HG03066 (cell line): ENCODE measurements around the gene BSDC1.

Experiments
- ATAC-seq: cut with Tn5 transposase; IDR thresholded peaks from one replicate; pipeline ENCODE4 v1.9.1; 2021; ENCODE audit warnings: low read depth; ENCODE audit not compliant: unreplicated experiment

The BSDC1 gene

DNA sequence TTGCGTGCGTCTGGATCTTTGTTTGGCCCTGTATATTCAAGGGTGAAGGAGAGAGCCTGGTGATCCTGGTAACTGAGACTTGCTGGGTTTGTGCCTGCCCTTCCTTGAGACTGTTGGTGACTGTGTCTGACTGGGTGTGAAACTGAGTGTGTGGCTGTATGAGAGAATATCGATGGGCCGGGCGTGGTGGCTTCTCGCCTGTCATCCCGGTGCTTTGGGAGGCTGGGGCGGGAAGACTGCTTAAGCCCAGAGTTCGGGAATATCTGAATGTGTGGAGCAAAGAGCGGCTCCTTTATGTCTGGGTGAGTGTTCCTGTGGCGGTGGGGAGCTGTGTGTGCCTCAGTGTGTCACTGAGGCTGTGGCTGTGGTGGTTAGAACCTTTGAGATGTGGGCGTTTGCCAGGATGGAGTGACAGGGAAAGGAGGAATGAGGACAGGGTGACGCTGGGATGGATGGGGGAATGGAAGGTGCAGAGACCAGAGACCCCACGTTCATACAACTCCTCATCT, 55.5 kb downstream of the BSDC1 start:
- ATAC-seq, result no peak

DNA sequence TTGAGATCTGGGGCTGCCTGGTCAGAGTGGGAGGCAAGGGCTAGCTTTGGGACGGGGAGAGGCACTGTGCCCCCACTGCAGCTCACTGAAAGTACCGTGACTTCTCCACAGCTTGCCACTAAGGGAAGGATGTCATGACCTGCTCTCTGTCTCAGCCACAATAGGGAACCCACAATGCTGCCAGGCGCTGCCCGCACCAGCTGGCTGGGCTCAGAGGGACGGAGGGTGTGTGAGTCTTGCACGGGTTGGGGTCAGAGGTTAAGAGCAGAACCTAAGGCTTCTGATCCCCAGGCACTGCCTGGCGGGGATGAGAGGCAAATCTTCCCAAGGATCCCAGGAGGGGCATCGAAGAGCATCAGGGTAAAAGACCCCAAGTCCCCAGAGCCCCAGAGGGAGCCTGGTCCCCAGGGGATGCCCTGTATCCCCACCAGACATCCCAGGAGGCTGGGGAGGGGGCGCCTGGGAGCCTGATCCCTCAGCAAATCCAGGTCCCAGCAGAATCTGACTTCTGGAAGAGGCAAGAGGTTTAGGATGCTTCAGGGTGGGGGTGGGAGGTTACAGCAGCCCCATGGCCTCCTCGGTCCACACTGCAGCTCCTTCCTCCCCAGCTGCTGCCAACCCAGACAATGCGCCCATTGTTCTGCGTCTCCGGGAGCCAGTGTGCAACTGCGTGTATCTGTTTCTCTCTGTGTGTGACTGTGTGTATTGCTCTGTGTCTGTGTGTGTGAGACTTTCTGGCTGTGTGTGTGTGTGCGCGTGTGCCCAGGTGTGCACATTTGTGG, 56.2 kb downstream of the BSDC1 start:
- ATAC-seq, result no peak

DNA sequence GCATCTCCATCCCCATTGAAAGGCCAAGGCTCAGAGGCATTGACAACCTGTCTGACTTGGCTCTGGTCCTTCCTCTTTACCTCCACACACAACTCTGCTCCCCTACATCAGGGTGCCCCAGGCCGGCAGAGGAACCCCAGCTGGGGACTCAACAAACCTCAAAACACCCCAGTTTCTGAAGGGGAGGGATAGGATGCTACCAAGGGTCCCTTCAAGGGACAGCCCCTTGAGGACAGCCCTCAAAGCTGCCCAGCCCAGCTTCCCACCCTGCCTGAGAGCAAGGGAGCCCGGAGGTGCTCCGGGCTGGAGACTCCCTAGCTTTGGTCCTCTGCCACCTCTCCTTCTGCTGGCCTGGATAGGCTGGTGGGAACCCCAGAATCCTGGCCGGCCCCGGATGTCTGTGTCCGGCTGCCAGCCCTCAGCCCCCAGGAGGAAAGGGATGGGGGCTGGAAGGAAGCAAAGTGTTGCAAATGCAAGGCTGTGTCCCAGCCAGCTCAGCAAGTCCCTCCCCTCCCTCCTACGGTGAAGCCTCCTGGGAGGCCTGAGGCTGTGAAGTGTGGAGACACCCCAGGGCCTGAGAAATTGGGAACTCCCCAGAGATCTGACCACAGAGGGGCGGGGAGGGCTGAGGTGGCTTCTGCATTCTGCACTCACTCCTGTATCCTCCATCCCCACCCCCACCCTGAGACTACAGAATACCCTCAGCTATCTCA, 57.1 kb downstream of the BSDC1 start:
- no peak for ATAC-seq

DNA sequence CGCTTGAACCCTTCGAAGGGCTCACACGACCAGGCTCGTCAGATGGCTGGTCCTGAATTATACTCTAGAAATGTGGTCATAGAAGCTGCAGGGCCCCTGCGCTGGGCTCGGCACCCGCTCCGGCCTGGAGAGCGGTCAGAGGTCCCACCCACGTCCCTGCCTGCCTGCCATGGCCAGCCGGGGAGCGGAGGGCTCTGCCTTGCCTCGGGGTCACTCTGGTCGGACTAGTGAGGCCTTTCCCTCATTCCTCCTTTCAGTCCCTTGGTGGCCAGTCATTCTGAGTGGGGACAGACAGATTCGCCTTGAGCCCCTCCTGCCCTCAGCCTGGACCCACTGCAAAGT, 57.7 kb downstream of the BSDC1 start:
- ATAC-seq, result no peak

DNA sequence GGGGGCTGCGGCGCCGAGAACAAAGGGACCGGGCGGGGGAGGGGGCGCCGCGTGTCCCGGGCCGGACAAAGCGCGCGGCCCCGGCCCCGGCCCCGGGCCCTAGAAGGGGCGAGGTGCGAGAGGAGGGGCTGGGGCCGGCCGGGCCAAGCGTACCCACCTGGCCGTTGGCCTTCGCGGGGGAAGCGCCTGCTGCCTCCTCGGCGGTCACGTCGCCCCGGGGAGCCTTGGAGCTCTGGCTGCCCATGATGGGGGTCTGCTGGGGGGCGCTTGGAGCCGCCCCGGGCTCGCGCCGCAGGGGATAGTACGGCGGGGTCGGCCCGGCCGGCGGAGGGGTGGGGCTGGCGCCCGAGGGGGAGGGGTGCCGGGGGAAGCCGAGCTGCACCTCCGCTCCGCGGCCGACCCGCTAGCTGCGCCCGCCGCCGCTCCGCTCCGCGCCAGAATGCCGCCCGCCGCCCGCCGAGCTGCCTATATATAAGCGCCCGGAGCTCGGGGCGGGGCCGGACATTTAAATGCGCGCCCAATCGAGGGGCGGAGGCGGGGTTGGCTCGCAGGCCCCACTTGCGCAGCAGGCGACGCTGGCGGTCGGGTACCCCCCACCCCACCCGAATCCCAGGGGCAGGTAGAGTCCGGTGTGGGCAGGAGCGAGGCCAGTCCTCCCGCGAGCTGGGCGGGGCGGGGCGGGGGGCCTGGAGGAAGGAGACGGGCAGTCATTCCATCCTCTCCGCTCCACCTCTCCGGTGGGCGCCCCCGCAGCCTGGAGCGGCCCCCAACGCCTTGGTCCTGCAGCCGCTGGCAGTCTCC, 58.3 kb downstream of the BSDC1 start, which contains the start of gene MARCKSL1:
MARCKSL1 (minus strand) TSS at position 444 of the 801 bp plus-strand sequence; CDS start at position 244, 200 bp downstream.
- no peak for ATAC-seq

DNA sequence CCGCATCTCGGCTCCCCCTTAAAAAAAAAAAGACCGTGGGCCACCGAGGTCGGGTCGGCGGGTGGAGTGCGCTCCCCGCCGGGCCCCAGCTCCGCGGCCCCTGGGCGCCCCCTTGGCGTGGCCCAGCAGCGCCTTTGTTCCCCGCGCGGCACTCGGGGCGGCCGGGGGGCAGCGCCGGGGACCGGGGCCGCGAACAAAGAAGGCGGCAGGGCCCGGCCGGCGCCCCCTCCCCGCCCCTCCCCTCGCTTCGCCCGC, 58.8 kb downstream of the BSDC1 start:
- no peak for ATAC-seq

DNA sequence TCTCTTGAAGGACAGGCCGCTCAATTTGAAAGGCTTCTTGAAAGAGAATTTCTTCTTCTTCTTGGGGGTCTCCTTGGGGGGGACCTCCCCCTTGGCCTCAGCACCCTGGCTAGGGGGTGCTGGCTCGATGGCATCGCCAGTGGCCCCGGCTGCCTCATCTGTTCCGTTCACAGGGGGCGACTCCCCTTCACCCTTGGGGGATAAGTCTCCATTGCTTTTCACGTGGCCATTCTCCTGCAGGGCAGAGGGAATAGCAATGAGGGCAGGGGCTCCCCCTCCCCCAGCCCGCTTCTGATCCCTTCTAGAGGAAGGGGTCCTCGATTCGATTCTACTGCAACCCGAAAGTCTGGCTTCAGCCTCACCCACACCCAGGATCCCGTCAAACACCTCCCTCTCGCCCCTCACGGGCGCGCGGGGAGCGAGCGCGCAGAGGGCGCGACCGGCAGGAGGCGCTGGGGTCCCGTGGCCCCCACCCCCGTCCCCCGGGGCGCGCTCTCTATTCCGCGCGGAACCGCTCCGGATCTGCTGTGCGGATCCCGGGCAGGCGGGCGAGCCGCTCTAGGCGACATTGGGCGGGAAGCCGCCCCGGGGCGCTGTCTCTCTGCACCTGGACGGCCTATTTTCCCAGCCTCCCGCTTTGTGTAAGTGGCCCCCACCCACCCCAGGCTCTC, 59.2 kb downstream of the BSDC1 start:
- no peak for ATAC-seq

DNA sequence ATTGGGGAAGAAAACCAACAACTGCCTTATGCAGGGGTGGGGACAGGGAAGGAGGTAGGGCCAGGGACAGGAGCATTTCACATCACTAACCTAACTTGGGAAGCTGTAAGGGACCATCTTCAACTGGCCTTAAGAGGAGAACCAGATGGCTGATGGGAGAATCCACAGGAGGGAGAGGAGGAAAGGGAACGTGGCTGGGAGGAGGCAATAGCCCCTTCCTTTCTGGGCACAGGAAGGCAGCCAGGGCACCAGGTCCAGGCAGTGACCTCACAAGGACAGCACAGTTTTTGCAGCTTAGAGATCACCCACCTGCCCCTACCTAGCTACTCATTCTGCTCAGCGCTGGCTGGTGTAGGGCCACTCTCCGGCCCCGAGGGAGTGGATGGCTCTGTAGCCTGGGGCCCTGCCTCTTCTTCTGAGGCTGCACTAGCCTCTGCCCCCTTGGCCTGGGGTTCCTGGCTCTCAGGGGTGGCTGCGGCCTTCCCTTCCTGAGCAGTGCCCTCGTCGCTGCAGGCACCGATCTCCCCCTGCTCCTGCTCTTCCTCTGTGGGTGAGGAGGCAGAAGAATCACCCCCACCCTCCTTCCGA, 59.9 kb downstream of the BSDC1 start:
- no peak for ATAC-seq

DNA sequence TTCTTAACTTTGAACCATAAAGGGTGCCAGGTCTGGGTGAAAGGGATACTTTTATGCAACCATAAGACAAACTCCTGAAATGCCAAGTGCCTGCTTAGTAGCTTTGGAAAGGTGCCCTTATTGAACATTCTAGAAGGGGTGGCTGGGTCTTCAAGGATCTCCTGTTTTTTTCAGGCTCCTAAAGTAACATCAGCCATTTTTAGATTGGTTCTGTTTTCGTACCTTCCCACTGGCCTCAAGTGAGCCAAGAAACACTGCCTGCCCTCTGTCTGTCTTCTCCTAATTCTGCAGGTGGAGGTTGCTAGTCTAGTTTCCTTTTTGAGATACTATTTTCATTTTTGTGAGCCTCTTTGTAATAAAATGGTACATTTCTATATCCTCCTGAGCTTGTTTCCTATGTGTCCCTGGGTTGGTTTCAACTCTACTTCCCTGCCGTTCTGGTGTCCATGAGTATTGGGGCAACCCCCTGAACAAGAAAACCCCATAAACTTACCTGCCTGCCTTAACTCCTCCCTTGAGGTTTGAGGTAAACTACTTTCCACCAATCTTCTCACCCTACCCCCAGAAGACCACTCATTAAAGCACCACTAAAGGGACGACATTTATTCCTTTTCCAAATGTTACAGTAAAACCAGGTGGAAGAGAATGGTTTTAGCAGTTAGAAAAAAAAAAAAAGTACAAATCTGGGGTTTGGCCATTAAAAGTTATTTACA, 60.8 kb downstream of the BSDC1 start:
- ATAC-seq, result no peak

DNA sequence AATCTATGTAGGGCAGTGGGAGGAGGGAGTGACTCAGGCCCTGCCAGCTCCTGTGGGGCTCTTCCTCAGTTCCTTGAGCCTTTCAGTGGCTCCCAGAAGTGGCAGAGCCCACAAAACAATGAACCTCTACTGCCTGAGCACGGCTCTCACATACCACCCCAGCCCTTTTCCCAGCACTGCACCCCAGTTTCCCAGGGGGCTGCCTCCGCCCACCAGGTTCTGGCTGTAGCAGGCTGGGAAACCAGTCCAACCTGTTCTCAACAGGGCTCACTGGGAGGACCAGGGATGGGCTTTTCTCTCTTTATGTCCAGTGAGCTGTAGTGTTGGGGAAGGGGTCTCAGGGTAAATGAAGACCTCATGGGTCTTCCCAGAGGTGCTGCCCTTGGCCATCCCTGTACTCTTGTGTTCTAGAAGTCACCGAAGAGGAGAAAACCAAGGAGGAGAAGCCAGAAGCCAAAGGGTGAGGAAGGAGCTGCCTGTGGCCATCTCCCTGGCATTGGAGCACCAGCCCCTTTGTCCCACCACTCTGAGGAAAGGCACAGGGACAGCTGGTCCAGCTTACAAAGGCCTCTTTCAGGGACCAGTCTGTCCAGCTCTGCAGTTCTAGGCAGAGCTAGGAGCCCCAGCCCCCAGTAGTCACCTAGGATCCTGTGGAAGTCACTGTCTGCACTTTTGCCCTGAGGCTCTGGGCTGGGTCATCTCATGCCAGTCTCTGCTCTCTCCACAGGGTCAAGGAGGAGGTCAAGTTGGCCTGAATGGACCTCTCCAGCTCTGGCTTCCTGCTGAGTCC, 61.8 kb downstream of the BSDC1 start:
- ATAC-seq, result no peak

DNA sequence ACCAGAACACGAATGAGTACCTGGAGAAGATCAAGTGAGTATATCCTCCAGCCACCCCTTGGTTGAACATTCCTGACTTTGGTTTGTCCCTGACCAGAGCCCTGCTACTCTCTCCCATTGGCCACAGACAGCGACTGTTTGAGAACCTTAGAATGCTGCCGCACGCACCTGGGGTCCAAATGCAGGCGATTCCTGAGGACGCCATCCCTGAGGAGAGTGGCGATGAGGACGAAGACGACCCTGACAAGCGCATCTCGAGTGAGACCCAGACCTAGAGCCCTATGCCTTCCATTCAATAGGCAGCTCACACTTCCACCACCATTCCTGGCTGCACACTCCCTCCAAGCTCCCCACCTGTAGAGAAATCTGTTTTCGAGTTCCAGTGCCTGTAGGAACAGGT, 62.7 kb downstream of the BSDC1 start:
- ATAC-seq, result no peak

DNA sequence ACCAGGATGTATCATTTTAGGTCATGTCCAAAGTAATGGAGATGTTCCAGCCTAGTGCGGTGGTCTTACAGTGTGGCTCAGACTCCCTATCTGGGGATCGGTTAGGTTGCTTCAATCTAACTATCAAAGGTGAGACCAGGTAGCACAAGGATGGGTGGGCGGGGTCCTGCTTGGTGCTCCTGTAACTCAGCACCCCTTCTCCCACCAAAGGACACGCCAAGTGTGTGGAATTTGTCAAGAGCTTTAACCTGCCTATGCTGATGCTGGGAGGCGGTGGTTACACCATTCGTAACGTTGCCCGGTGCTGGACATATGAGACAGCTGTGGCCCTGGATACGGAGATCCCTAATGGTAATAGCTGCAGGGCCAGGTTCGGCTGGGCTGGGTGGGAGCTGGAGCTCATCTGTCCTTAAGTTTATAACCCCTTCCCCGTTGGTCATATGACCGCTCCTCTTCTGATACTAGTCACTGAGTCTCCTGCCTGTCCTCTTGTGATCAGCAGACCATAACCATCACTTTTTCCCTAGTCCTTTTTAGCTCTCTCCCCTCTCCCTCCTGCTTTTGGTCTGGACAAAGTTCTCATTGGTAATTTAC, 63.6 kb downstream of the BSDC1 start:
- ATAC-seq, result no peak

DNA sequence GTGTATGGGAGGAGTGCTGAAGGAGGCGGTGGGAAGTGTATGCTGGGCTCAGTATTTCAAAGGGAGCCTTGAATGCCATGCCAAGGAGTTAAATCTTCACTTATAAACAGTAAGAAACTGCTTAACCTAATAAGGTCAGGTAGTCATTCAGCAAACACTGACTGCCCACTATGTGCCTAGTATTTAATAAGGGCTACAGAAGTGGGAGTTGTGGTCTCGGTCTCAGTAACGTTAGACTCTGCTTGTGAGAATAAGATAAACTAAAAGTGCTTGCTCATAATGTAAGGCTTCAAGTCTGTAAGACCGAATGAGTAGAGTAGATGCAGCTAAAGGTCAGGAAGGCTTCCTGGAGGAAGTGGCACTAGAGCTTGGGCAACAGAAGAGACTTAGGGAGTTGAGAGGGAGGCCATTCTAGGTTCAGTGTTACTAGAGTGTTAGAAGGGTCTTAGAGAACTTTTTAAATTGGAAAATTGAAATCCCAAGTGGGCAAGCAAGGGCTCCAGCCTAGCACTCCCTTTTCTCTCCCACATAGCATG, 64.2 kb downstream of the BSDC1 start:
- ATAC-seq, result no peak

DNA sequence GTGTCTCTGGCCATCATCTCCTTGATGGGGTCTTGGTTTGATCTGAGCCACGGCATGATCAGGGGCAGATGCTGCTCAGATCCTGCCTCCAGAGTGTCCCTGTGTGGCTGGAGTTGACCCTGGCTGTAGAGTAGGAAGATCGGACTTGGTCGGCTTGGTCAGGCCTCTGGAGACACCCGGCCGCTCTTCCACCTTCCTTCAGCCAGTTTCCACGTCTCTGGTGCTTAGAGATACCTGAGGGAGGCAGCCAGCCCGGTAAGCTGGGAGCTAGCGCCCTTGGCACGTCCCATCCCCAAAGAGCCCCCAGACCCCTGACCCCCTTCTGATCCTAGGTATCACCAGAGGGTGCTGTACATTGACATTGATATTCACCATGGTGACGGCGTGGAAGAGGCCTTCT, 67.0 kb downstream of the BSDC1 start:
- ATAC-seq, result no peak

DNA sequence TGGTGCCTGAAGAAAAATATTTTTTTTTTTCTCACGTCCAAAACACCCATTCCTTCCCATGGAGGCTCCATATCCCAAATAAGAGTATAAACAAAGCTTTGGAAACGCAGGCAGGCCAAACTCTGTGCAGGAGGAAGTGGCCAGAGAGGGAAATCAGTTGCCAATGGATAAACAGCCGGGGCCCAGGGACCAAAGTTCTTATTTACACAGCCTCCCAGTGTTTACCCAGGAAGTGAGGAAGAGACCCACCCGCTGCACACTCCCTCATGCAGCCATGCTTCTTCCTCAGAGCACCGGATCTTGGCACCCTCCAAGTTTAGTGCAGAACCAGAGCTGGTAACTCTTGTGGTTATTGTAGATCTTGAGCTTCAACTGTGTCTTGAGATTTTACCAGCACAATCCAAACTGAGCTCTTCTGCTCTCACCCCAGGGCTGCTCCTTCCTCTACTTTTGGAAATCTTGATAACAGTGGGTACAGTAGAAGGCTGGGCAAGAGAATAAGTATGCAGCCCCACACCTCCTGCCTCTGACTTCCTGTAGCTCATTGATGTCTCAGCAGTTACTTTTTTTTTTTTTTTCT, 72.4 kb downstream of the BSDC1 start:
- ATAC-seq, result no peak

DNA sequence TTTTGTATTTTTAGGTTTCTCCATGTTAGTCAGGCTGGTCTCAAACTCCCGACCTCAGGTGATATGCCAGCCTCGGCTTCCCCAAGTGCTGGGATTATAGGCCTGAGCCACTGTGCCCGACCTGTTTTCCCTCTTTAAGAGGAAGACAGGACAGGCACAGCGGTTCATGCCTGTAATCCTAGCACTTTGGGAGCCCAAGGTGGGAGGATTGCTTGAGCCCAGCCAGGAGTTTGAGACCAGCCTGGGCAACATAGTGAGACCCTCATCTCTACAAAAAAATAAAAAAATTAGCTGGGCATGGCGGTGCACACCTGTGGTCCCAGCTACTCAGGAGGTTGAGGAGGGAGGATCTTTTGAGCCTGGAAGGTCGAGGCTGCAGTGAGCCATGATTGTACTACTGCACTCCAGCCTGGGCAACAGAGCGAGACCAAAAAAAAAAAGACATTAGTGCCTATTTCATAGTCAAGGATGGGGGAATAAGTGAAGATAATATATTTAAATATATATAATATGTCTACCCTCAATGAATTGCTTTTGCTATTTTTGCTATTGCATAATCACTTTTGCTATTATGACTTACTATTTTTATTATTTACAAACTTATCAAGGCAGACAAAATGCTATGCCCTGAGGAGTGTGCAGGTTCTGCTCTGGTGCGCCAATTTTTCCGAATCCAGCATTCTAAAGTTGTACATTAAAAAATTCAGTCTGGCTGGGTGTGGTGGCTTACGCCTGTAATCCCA, 75.9 kb downstream of the BSDC1 start:
- no peak for ATAC-seq

DNA sequence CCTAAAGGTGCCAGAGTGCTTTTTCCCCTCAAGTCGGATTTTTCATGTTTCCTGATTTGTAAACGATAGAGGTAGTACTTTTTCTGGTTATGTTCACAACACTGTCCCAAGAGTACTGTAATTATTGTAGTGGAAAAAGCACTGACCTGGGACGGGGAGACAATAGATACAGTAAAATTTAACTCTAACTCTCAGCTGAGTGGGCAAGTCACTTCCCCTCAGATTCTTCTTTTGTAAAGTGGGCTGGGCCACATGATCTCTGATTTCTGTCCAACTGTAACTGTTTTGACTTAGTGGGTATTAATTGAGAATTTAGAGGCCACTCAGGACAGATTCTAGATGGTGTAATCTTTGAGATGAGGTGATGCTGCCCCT, 77.4 kb downstream of the BSDC1 start:
- ATAC-seq, result no peak
